A204.1 (cell line): ENCODE measurements around the gene ZBTB7C.
"Not testable (repeated sequence)": the region's sequence is repeated elsewhere in the genome, so short reads cannot be mapped to it uniquely, and the experiment has no call there.

Source experiments
- FAIRE-seq: peaks from 2 replicates; lab custom pipeline; 2012; peaks lifted over from hg19 to GRCh38; lab: Jason Lieb, UNC

The ZBTB7C gene

GRCh38 chr18:48295586-48296311 is 113.4 kb downstream of the ZBTB7C start:
- FAIRE-seq: no peak

DNA sequence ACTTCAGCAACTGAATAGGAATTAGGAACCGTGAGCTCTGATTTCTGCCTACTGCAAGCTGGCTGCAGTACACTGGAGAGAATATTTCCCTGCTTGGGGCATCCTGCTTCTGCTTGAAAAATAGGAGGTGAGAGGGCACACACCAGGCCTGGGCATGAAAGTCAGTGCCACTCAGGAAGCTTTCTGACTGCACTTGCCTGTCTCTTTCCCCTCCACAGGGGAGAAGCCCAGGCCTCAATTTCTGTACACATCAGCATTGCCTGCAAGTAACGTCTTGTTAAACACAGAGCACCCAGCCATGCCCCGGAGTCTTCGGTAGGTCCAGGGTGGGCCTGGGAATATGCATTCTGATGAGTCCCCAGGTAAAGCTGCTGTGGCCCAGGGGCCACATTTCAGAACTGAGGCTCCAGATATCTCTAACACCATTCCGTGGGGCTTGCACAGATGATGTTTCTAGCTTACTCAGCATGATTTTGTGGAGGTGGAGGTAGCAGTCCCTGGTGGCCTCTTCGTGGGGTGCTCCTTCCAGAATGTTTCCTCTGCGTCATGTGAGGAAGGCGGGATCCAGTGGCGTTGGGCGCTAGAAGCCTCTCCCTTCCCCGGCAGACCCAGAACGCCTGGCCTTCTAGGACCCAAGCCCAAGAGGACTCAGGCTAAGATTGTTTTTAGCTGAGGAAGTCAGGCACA is 114.1 kb downstream of the ZBTB7C start:
- FAIRE-seq: no peak

DNA sequence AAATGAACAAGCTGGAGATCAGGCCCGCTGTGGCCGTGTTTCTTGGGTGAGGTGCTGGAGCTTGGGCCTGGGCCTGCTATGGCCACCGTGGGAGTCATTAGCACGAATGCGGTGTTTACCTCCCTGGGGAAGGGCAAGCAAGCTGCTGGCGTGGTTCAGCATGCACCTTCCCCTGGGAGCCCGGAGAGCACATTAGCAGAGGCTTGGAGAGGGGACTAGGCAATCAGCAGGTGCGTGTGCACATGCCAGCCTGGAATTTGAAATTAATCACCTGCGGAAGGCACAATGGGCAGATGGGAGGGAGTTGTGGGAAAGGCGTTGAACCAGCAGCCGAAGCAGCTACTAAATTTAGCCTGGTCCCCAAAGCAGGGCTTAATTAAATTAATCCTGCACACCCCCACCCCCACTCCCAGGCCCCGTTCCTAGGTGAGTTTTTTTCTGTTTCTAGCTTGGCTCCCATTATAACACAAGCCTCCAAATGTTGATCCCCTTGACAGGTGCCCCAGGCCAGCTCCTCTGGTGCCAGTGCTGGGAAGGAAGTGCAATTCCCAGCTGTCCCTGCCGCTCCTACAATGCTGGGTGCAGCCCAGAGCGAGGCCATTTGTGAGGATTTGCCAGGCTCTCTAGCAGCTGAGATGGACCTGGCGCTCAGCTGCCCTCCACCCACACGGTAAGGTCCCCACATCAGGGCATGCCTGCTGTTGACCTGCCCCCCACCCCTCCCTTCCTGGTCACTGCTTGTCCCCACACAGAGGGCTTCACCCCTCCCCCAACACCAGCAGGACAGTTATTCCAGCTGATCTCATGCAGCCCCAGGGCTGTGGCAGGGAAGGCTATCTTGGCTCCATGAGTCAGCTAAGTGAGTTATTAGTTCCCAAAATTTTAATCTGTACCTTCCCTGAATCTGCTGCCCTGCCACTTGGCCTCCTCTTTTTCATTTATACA is 115.0 kb downstream of the ZBTB7C start:
- FAIRE-seq: no peak

GRCh38 chr18:48292782-48293424 is 116.3 kb downstream of the ZBTB7C start:
- no peak for FAIRE-seq

DNA sequence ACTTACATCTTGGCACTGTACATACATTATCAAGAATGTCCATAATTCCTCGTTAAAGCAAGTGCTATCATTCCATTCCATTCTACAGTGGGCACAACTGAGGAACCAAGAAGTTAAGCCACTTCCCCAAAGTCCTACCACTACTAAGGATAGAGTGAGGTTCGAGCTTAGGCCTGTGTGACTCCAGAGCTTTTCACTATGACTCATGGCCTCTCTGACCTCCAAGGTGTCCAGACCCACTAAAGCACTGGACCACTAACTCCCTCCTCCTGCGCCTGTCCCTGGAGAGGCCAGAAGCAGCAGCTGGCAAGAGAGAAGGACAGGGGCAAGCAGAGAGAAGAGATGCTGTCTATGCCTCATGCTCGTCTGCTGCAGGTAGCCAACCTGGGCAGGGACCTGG is 117.0 kb downstream of the ZBTB7C start:
- no peak for FAIRE-seq

GRCh38 chr18:48290162-48290926 is 118.8 kb downstream of the ZBTB7C start:
- no peak for FAIRE-seq

DNA sequence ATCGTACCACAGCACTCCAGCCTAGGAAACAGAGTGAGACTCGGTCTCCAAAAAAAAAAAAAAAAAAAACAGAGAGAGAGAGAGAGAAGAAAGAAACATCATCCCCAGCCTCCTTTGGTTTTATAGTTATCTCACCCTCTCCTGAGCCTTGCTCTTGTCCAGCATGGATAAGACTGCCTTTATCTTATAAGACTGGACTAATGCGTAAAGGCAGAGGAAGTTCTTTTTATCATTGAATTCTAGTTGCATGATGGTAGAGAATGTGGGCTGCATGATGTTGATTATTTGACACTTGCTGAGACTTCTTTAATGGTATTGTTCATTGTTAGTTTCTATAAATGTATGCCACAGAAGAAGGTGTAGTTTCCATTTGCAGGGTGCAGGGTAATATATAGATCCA is 124.4 kb downstream of the ZBTB7C start:
- FAIRE-seq: no peak

DNA sequence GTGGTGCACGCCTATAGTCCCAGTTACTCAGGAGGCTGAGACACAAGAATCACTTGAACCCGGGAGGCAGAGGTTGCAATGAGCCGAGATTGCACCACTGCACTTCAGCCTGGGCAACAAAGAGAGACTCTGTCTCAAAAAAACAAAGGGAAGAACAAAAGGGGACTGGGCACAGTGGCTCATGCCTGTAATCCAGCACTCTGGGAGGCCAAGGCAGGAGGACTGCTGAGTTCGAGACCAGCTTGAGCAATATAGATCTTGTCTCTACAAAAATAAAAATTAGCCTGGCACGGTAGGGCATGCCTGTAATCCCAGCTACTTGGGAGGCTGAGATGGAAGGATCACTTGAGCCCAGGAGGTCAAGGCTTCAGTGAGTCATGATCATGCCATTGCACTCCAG is 125.2 kb downstream of the ZBTB7C start:
- not testable (repeated sequence) for FAIRE-seq

DNA sequence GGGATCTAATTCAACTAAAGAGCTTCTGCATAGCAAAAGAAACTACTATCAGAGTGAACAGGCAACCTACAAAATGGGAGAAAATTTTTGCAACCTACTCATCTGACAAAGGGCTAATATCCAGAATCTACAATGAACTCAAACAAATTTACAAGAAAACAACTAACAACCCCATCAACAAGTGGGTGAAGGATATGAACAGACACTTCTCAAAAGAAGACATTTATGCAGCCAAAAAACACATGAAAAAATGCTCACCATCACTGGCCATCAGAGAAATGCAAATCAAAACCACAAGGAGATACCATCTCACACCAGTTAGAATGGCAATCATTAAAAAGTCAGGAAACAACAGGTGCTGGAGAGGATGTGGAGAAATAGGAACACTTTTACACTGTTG is 127.7 kb downstream of the ZBTB7C start:
- FAIRE-seq: not testable (repeated sequence)

DNA sequence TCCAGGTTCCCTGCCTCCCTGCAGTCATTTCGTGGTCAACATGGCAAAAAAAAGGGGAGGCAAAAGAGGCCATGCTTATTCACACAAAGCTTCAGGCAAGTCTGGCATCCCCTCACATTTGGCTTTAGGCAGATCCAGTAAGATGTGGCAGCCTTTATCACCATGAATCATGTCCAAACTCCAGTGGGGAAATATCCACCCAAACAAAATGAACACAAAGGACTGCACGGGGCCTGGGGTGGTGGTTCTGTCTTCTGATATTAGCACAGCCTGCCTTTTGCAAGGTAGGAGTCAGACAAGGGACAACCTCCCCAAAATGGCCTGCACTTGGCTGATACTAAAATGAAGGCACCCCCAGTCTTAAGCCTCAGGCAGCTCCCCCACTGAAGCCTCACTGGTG is 129.9 kb downstream of the ZBTB7C start:
- FAIRE-seq: no peak

GRCh38 chr18:48278081-48278480 is 131.1 kb downstream of the ZBTB7C start:
- no peak for FAIRE-seq

- FAIRE-seq: no peak
Observed at GRCh38 chr18:48274301-48274700, 134.9 kb downstream of the ZBTB7C start.

DNA sequence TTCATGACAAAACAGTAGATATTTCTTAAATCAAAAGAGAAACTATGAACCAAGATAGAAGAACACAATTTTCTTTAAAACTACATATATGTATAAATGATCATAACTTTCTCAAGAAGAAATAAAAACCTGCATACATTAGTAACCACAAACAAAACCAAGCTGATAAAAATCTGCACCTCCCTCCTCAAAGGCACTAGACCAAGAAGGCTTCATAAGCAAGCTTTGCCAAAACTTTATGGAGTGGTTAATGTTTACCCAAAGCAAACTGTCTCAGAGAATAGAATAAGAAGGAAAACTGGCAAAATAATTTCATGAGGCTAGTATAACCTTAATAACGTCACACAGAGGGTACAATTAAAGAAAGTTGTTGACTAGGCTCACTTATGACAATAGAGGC is 138.3 kb downstream of the ZBTB7C start:
- no peak for FAIRE-seq

- FAIRE-seq: no peak
Observed at GRCh38 chr18:48265328-48265727, 143.9 kb downstream of the ZBTB7C start.

- FAIRE-seq: no peak
Observed at GRCh38 chr18:48263914-48264902, 145.0 kb downstream of the ZBTB7C start.

DNA sequence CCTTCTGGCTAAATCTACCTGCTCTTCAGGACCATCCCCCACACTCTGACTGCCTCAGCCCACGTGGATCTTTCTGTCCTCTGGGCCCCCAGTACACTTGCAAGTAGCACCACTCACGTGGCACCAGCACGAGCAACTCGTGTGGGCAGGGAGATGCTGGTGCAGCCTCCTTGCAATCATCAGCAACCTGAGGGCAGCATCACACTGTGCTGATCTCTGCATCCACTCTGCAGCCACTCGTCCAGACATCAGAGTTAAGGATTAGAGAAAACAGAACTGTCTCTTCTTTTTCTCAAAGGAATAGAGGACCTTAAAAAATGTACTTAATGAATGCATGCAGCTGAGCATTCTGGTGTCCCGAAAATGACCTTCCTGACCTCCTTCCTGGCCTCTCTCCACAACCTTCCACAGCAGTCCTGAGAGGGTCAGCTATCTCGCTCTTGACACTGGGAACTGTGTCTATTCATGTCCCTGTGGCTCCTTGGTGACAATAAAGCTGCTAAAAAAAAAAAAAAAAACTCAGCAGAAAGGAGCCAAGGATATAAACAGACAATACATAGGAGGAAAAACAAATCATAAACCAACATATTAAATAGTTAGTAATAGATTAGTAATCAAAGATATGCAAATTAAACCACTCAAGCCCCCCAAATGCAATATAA is 145.9 kb downstream of the ZBTB7C start:
- no peak for FAIRE-seq

DNA sequence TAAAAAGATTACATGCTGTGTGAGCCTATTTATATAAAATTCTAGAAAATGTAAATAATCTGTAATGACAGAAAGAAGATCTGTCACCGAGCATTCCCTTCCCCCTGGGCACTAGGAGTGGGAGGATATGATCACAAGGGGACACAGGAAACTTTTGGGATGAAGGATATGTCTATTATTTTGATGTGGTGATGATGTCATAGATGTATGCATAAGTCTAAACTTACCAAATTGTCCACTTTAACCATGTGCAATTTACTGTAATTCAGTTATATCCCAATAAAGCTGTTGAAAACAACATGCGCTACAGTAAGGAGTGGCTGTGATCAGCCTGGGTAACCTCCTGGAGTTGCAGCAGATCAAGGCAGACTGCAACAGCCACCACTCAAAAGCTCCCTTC is 148.9 kb downstream of the ZBTB7C start:
- no peak for FAIRE-seq

DNA sequence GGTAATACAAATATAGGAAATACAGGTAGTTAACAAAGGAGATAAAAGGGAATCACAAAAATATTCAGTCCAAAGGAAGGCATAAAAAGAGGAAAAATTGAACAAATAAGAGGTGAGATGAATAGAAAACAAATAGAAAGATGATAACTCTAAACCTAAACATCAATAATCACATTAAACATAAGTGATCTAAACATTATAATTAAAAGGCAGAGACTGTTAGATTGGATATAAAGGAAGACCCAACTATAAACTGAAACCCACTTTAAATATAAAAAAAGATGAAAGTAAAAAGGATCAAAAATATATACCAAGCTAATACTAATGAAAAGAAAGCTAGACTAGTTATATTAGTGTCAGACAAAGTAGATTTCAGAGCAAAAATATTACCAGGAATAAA is 152.3 kb downstream of the ZBTB7C start:
- FAIRE-seq: no peak

GRCh38 chr18:48254077-48254602 is 155.0 kb downstream of the ZBTB7C start:
- FAIRE-seq: no peak

GRCh38 chr18:48252525-48252924 is 156.7 kb downstream of the ZBTB7C start:
- FAIRE-seq: no peak
